Measurements from ENCODE around the gene ZNF669.

Gene ZNF669

DNA sequence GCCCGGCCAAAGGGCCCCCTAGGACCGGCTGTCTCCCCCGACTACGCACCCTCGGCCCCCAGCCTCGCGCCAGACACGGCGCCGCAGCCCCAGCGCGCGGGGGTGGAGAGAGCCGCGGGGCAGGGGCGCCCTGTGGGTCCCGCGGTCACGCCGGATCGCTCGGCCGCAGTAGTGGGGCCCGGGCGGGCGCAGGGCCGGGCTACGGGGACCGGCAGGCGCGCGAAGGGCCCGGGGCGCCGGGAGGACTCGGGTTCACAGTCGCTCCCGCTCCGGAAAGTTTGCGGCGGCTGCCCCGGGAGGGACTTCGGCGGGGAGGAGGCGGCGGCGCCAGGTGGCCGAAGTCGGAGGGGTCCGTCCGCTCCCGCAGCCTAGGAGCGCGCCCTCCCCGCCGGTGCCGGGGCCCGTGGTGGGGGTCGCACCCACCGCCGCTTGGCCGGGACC is 7.1 kb upstream of the ZNF669 start:
- no peak for DNase-seq (ENCODE audit: low read depth)

DNA sequence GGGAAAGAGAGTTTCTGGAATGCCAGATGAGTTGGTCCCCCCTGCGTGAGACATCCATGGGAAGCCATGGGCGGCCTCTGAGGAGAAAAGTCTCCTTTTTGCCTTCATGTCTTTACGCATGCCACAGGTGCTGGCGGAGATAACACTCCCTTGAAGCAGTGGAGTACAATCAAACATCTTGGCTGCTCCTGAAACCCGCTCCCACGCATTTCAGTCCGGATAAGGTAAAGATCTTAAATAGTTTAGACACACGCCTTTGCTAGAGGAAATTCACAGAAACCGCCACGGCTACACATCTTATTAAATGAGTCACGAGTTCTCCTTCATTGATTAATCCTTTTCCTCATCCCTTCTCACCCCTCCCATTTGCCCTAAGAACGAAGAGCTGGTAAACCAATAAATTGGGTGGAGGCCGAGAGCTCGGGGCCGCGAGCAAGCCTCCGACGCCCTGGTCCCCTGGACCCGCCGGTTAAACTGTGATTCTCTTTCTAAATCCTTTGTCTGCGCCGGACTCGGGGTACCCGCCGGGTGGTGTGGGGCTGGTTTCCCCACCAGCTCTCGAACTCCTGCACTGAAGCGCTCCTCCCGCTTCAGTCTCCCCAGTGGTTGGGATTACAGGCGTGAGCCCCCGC is 6.6 kb upstream of the ZNF669 start:
- no peak for DNase-seq (ENCODE audit: low read depth)

DNA sequence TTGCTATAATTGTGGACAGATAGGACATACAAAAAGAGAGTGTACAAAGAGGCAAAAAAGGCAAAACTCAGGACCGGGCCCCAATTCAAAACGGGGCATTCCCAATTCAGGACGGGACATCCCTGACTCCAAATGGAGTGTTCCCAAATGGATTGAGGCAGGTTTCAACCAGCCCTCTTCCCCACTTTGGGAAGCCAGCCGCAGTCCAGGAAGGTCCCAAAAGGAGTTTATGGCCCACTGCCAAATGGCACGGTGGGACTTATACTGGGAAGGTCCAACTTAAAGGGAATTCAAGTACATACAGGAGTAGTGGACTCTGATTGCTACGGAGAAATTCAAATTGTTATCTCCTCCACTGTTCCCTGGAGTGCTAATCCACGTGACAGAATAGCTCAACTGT is 3.5 kb upstream of the ZNF669 start:
- no peak for DNase-seq (ENCODE audit: low read depth)

DNA sequence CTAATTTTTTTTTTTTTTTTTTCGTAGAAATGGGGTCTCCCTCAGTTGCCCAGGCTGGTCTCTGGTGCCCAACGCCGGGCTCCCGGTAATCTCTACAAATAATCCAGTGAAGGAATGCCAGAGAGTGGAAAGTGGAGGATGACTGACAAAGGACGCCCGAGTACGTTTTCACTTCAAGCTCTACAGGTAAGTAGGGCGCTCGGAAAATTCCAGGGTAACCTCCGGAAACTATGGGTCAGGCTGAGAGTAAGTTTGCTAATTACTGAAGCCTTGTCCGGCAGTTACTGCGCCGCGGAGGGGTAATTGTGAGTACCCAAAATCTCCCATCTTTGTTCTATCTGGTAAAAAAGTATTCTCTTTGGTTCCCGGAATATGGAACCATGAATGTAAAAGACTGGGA is 1.8 kb upstream of the ZNF669 start:
- DNase-seq (ENCODE audit: low read depth) = no peak

DNA sequence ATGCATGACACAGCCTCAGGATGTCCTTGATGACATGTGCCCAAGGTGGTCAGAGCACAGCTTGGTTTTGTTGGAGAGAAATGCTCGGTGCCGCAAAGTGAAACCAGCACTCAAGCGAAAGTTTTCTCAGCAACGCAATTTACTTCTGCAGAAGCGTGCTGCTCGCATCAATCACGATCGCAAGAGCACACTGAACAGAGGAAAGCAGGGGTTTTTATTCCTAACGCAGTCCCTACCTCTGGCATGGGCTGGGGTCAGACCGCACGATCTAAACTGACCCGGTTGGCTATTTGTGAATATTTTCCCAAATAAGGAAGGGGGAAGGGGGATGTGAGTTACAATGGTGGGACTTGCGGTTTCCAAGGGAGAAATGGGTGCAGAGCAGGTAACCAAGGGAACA is 809 bp upstream of the ZNF669 start:
- DNase-seq (ENCODE audit: low read depth) = no peak

DNA sequence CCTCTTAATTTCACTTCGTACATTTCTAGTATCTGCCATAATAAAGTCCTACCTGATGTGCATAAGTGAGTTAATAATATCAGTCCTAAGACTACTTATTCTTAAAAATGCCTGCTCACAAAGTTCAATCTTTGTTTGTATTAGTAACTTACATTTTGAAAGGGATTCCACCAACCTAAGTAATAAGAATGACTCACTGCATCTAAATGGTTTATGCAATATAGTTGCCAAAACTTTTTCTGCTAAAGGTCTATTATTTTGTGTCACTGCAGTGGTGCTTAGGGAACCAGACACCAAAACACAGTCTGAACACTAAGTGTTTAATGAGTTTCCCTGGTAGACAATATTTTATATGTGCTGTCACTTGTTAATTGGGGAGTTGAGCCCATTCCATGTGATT is 1.8 kb downstream of the ZNF669 start:
- no peak for DNase-seq (ENCODE audit: low read depth)

DNA sequence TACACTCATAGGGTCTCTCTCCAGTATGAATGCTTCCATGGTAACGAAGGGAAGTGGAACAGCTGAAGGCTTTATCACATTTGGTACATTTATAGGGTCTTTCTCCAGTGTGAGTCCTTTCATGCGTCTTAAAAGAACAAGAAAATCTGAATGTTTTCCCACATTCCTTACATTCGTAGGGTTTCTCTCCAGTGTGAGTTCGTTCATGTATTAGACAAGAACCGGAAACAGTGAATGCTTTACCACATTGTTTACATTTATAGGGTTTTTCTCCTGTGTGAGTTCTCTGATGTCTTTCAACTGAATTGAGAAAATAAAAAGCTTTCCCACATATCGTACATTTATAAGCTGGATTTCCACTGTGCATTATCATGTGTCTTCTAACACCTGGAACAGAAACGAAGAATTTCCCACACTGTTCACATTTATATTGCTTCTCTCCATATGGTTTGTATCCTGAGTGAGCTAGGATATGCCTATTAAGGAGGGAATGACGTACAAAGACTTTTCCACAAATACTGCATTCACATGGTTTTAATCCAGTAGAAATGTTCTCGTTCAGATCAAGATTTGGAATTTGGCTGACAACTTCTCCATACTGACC is 3.4 kb downstream of the ZNF669 start:
- no peak for DNase-seq (ENCODE audit: low read depth)

DNA sequence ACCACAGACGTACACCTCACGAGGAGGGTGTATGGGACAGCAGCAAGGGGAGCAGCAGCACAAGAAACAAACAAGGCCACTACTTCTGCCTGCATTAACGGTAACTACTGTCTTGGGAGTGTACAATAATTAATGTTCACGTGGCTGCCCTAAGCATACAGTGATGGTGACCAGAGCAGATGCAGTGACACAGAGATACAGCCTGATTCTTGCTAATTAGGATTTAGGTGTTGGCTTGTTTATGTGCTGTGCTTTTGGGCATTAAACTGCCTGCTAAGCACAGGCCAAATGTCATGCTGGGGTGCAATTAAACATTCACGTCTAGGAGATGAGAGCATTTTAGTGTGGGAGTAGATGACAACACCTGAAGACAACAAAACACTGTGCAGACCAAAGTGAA is 7.2 kb downstream of the ZNF669 start:
- no peak for DNase-seq (ENCODE audit: low read depth)

DNA sequence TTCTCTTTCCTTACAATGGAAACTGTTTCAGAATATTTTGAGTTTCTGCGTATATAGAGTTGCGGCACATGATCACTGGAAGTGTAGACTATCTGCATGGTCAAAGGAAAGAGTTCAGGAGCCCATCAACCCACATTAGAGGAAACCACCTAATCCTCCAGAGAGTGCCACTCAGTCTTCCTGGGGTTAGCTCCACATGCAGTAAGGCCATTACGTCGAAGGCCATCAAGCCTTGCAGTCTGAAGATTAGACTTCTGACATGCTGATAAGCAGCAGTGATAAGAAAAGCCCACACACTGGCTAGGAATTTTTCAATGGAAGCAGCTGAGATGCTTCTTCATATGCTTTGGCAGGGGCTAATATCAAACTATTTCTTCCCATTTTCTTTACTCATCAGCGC is 7.6 kb downstream of the ZNF669 start:
- DNase-seq (ENCODE audit: low read depth) = no peak

DNA sequence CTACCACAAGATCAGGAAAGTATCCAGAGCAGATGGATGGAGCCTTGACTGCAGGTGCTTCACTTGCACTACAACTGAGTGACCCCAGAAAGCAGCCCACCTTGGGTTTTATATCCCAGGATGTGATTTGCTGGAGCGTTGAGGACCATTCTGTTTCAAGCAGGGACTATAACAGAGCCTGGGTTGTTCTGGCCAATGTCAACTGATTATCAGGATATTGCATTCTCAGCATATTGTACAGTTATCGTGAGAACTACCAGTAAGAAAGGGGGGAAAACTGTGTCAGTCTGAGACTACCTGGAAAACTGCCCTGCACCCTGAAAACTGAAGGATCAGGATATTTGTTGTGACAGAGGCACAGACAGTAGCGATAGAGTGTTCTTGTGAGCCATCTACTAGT is 8.0 kb downstream of the ZNF669 start:
- DNase-seq (ENCODE audit: low read depth) = no peak

DNA sequence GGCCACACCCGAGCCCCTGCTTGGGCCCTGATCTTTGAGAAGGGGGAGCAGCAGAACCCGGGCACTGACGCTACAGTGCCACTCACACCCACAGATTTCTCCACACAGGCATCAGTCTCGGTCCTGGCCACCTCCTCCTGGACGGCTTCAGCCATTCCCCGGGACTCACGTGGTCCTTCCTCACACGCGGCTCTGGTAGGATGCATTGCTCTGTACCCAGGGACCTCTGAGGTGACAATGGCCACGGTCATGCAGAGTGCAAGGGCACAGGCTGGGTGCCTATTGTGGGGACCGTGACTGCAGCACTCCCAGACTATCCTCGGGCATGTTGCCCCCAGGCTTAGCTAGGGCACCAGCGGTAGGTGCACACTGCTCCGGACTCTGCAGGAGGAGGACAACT is 13.7 kb downstream of the ZNF669 start:
- no peak for DNase-seq (ENCODE audit: low read depth)

DNA sequence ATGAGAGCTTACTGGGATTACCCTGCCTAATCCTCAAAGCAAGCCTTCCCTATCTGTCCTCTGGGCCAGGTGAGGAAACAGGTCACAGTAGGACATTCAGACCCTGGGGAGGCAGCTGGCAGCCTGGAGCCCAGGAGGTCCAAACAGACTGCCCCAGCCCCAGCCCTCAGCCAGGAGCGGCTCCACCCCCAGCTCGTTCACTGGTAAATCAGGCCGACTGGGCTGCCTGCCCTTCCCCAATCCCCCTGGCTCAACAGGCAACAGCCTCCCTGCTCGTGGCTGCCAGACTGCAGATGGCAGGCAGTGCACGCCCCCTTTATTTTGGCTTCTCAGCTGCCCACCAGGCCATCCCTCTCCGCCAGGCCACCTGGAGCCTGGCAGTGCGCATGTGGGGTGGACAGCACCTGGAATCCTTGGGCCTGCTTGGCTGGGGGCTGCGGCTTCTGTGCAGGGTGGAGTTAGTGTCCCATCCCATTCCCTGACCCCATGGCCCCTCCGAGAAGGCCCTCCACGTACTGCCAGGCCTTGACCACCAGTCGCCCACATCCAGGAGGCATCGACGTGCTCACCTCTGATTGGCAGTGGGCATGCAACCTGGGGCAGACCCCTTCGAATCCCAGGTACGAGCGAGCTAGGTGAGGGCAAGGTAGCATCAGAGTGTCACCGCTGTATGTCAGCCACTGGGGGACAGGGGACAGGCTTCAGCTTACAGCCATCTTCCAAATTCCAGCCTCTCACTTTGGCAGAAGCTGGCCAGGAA is 14.4 kb downstream of the ZNF669 start:
- no peak for DNase-seq (ENCODE audit: low read depth)

DNA sequence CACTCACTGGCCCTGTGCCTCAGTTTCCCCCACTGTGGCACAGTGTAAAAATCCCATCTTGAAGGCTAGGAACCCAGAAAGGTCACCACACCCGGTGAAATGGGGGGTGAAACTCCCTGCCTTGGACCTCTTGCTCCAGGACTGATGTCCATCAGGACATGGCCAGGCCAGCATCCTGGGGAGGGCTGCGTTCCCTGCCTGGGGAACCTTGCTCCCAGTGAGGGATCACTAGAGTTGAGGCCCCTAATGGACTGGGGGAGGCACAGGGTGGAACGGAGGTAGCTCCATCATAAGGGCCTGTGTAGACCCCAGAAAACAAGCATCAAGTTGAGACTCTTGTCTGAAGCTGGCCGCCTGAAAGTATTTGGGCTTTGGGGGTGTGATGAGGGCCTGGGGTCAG is 15.2 kb downstream of the ZNF669 start:
- DNase-seq (ENCODE audit: low read depth) = no peak

DNA sequence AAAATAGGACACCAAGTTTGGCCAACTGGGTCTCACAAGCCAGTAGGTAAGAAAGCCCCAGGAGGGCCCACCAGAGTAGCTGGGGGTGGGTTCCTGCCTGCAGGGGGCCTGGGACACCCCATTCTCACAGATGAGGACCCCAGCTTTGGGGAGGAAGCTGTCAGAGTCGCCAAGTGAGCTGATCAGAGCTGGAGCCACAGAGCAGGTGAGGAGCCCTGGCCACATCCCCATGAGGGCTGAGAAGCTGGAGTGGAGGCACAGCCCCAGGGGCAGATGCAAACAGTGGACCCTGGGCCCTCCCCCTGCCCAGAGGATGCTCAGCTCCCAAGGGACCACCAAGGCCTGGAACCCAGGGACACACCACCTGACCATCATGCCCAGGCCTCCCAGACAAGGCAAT is 16.9 kb downstream of the ZNF669 start:
- no peak for DNase-seq (ENCODE audit: low read depth)

DNA sequence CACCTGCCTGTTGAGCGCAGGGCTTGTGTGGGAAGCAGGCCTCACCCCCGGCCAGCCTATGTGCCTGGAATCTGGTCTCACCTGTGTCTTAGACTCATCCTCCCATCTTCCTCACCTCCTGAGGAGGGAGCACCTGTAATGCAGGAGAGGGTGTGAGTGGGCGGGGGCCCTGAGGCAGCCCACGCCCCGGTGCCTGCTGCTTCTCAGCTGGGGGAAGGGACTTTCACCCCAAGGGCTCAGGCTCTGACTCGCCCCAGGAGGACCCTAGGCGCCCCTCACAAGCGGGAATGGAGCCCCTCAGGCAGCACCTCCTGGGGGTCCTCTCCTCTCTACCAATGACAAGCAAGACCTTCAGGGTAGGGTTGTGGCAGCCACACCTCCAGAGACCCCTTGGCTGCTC is 18.8 kb downstream of the ZNF669 start:
- no peak for DNase-seq (ENCODE audit: low read depth)

DNA sequence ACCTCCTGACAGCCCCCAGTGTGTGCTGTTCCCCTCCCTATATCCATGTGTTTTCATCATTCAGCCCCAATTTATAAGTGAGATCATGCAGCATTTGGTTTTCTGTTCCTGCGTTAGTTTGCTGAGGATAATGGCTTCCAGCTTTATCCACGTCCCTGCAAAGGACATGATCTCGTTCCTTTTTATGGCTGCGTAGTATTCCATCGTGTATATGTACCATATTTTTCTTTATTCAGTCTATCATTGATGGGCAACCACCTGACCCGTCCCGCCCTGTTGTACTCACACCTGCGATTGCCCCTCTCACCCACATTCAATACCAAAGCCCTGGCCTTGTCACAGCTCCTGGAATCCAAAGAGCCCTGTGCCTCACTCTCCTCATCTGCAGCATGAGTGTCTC is 19.4 kb downstream of the ZNF669 start:
- no peak for DNase-seq (ENCODE audit: low read depth)

DNA sequence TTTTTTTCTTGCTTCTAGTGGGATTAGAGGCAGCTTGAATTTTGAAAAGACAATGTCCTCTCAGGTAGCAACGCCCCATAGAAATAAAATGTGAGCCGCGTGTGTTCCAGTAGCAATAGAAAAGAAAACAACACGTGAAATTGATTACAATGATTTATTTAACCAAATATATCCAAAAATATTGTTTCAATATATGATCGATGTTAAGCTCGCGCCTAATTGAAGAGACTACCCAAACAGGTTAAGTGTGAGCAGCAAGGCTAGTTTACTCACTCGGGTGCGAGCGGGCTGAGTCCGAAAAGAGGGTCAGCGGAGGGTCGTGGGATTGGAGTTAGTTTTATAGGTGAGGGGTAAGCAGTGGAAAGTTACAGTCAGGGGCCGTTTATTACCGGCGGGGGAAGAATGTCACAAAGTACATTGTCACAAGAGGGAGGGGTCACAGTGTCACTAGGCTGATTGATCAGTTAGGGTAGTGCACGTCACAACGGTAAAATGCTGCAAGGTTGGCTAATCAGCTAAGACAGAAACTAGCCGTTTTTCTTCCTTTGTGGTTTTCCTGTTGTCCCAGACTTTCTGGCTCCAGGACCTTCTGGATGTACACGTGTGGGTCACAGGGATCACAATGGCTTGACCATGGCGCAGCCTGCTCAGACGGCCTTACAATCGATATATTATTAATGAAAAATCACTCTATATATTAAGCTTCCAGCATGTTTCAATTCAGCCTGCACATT is 24.8 kb downstream of the ZNF669 start:
- DNase-seq (ENCODE audit: low read depth) = no peak

DNA sequence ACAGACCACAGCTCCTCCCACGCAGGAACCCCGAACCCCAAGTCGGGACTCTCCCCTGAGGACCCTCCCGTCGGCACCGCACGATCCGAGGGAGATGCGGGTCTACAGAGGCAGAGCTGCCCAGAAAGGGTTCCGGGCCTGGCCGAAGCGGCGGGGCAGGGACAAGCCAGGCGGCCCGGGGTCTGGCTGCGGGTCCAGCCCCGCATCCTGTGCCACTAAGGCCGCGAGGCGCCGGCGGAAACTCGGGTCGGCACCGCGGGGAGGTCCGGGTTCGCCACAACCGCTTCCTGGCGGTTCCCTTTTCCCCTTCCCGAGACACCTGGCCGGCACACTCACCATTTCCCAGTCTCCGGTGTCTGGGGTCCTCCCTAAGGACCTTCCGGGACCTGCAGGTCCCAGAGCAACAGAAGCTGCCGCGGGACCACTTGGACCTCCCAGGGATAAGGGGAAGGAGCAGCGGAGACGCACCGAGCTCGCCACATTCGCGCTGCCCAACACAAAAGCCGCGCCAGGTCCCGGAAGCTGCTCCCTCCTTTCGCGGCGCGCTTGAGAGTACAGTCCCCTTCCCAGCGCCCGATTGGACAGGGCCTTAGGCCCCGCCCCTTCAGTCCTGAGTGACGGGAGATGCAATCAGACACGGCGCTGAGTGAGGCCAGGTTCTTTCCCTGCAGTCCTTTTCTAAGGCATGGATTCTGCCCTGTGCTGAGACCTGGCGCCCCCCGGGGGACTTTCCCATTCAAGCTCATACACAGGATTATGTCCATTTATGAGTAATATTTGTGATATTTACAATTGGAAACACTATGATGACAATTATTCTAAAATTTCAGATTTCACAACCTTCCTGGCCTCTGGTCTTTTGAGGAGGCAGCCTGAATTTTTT is 25.7 kb downstream of the ZNF669 start, which contains the start of gene ZNF670:
Gene ZNF670 (minus strand): TSS at position 554 of the 883 bp plus-strand sequence. CDS start 215 bp downstream, at position 339.
- DNase-seq (ENCODE audit: low read depth) = peak; percentile 61

DNA sequence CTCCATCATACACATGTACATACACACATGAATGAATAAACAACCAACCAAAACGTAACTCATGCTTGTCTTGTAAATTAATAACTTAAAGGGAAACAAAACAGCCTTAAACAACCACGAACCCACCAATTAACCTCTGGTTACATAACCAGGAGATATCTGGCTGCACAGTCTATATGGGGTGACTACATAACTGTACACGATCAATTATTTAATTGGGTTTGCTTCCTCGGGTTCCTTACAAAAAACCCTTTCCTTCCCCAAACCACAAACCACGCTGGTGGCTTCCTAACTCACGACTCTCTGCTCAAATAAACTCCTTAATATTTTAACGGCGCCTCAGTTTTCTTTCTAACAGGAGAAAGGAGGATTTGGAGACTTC is 26.3 kb downstream of the ZNF669 start:
- no peak for DNase-seq (ENCODE audit: low read depth)

DNA sequence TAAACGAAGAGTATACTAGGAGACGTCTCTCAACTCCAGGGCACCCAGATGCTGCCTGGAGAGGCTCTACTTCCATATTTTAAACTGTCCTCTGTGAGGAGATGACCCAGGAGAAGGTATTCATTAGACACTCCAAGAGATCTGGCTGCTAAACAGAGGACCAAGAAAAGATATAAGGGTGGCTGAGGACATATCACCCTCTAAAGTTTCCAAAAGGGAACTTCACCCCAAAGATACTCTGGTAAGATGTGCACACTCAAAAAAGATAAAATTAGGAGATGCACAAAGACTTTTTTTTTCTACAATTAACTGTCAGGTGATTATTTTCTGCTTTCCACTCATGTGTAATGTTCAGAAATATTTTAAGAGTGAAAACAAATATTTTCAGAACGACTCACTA is 26.9 kb downstream of the ZNF669 start:
- no peak for DNase-seq (ENCODE audit: low read depth)

DNA sequence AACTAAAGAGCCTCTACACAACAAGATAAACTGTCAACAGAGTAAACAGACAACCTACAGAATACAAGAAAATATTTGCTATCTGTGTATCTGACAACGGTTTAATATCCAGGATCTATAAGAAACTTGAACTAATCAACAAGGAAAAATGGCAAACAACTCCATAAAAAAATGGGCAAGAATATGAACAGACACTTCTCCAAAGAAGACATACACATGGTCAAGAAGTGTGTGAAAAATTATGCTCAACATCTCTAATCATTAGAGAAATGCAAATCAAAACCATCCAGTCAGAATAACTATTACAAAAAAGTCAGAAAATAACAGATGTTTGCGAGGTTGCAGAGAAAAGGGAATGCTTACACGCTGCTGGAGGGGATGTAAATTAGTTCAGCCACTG is 33.5 kb downstream of the ZNF669 start:
- DNase-seq (ENCODE audit: low read depth) = no peak

DNA sequence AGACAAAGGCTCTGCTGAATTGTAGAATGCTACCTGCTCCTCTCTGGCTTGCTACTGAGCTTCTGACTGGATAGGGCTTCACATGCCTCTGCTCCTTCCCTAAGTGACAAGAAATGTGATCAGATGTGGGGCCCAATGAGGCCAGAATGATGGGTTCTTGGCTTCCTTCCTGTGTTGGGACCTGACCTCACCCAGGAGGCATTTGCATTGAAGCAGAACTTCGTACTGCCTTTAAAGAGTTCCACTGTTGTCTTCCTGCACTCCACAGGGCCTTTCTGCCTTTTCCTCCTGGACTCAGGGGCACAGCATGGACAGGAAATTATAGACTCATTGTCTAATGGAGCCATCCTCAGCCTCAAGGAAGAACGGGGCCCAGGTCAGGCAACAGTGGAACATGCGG is 39.9 kb downstream of the ZNF669 start:
- DNase-seq (ENCODE audit: low read depth) = no peak

Measured in activated T-helper 1 cell treated with Interleukin-2 at 50 U/mL for 16 hours (primary cell).